HEK293 (cell line): Measurements from ENCODE around the gene ANP32A.

Experiments used
- GLI2 ChIP-seq: fragments of 450-650 bp; formaldehyde crosslinking; IDR thresholded peaks from 2 replicates; pipeline ENCODE4; 2017; ENCODE audit warnings: missing biosample characterization, missing genetic modification characterization, low read depth, borderline replicate concordance
- HOXC10 ChIP-seq: sonication (generic); formaldehyde crosslinking; IDR thresholded peaks from 2 replicates; pipeline ENCODE4 v1.8.1; 2023; ENCODE audit warnings: mild to moderate bottlenecking, missing genetic modification reagents
- IKZF3 ChIP-seq: fragments of 450-650 bp; IDR thresholded peaks from 2 replicates; pipeline ENCODE4 v1.5.0; 2018; ENCODE audit warnings: missing biosample characterization, mild to moderate bottlenecking, missing genetic modification characterization, moderate library complexity
- SETDB1 ChIP-seq: IDR thresholded peaks from one replicate; pipeline ENCODE4 v1.6.1; 2017; ENCODE audit warnings: mild to moderate bottlenecking, low read length, moderate library complexity, mixed read lengths; ENCODE audit not compliant: insufficient read length
- SP3 ChIP-seq: fragments of 450-650 bp; formaldehyde crosslinking; IDR thresholded peaks from 2 replicates; pipeline ENCODE4 v1.5.1; 2016; ENCODE audit warnings: missing biosample characterization, missing genetic modification characterization
- TRIM28 ChIP-seq: IDR thresholded peaks from 2 replicates; pipeline ENCODE4 v1.6.1; 2011; ENCODE audit warnings: low read length, control low read depth, borderline replicate concordance
- YY1 ChIP-seq: fragments of 450-650 bp; formaldehyde crosslinking; IDR thresholded peaks from 2 replicates; pipeline ENCODE4 v1.5.1; 2018; ENCODE audit warnings: missing biosample characterization, missing genetic modification characterization
- ZBTB17 ChIP-seq: fragments of 450-650 bp; formaldehyde crosslinking; IDR thresholded peaks from 2 replicates; pipeline ENCODE4 v1.5.1; 2016; ENCODE audit warnings: missing biosample characterization, missing genetic modification characterization
- ZNF114 ChIP-seq: fragments of 450-650 bp; formaldehyde crosslinking; IDR thresholded peaks from 2 replicates; pipeline ENCODE4 v1.5.0; 2017; ENCODE audit warnings: missing biosample characterization, missing genetic modification characterization
- ZNF133 ChIP-seq: fragments of 450-650 bp; formaldehyde crosslinking; IDR thresholded peaks from 2 replicates; pipeline ENCODE4 v1.5.1; 2016; ENCODE audit warnings: missing biosample characterization, missing genetic modification characterization
- ZNF140 ChIP-seq: fragments of 450-650 bp; formaldehyde crosslinking; IDR thresholded peaks from 2 replicates; pipeline ENCODE4 v1.5.1; 2016; ENCODE audit warnings: missing biosample characterization, missing genetic modification characterization
- ZNF16 ChIP-seq: fragments of 450-650 bp; formaldehyde crosslinking; IDR thresholded peaks from 2 replicates; pipeline ENCODE4 v1.5.1; 2016; ENCODE audit warnings: low read depth, missing biosample characterization, missing genetic modification characterization
- ZNF169 ChIP-seq: fragments of 450-650 bp; formaldehyde crosslinking; IDR thresholded peaks from 2 replicates; pipeline ENCODE4 v1.5.1; 2016; ENCODE audit warnings: missing biosample characterization, missing genetic modification characterization
- ZNF223 ChIP-seq: fragments of 450-650 bp; formaldehyde crosslinking; IDR thresholded peaks from 2 replicates; pipeline ENCODE4 v1.5.1; 2016; ENCODE audit warnings: missing biosample characterization, missing genetic modification characterization
- ZNF24 ChIP-seq: fragments of 450-650 bp; formaldehyde crosslinking; IDR thresholded peaks from 2 replicates; pipeline ENCODE4 v1.5.1; 2016; ENCODE audit warnings: missing biosample characterization, missing genetic modification characterization
- ZNF341 ChIP-seq: fragments of 450-650 bp; formaldehyde crosslinking; IDR thresholded peaks from 2 replicates; pipeline ENCODE4; 2016; ENCODE audit warnings: low read depth, missing biosample characterization, missing genetic modification characterization
- ZNF350 ChIP-seq: fragments of 450-650 bp; formaldehyde crosslinking; IDR thresholded peaks from 2 replicates; pipeline ENCODE4 v1.5.0; 2017; ENCODE audit warnings: missing biosample characterization, mild to moderate bottlenecking, missing genetic modification characterization
- ZNF354C ChIP-seq: fragments of 450-650 bp; formaldehyde crosslinking; IDR thresholded peaks from 2 replicates; pipeline ENCODE4 v1.5.1; 2016; ENCODE audit warnings: missing biosample characterization, missing genetic modification characterization, low read depth, borderline replicate concordance
- ZNF366 ChIP-seq: fragments of 450-650 bp; formaldehyde crosslinking; conservative IDR thresholded peaks from 2 replicates; pipeline ENCODE4 v1.5.1; 2016; ENCODE audit warnings: missing biosample characterization, missing genetic modification characterization
- ZNF514 ChIP-seq: fragments of 450-650 bp; formaldehyde crosslinking; IDR thresholded peaks from 2 replicates; pipeline ENCODE4 v1.5.1; 2016; ENCODE audit warnings: missing biosample characterization, missing genetic modification characterization
- ZNF544 ChIP-seq: fragments of 450-650 bp; formaldehyde crosslinking; IDR thresholded peaks from 2 replicates; pipeline ENCODE4 v1.5.0; 2017; ENCODE audit warnings: missing biosample characterization, missing genetic modification characterization
- ZNF548 ChIP-seq: fragments of 450-650 bp; formaldehyde crosslinking; IDR thresholded peaks from 2 replicates; pipeline ENCODE4 v1.5.1; 2016; ENCODE audit warnings: missing biosample characterization, missing genetic modification characterization
- ZNF561 ChIP-seq: fragments of 450-650 bp; IDR thresholded peaks from 2 replicates; pipeline ENCODE4 v1.5.1; 2018; ENCODE audit warnings: missing biosample characterization, missing genetic modification characterization, borderline replicate concordance
- ZNF600 ChIP-seq: fragments of 450-650 bp; formaldehyde crosslinking; IDR thresholded peaks from 2 replicates; pipeline ENCODE4 v1.5.1; 2016; ENCODE audit warnings: missing biosample characterization, missing genetic modification characterization
- ZNF623 ChIP-seq: fragments of 450-650 bp; formaldehyde crosslinking; IDR thresholded peaks from 2 replicates; pipeline ENCODE4 v1.5.1; 2016; ENCODE audit warnings: missing biosample characterization, missing genetic modification characterization
- ZNF626 ChIP-seq: fragments of 450-650 bp; sonication (Bioruptor Pico); formaldehyde crosslinking; IDR thresholded peaks from 2 replicates; pipeline ENCODE4 v1.5.1; 2018; ENCODE audit warnings: missing biosample characterization, missing genetic modification characterization, inconsistent platforms
- ZNF701 ChIP-seq: fragments of 450-650 bp; formaldehyde crosslinking; IDR thresholded peaks from 2 replicates; pipeline ENCODE4 v1.5.1; 2016; ENCODE audit warnings: missing biosample characterization, missing genetic modification characterization
- ZNF777 ChIP-seq: fragments of 450-650 bp; formaldehyde crosslinking; IDR thresholded peaks from 2 replicates; pipeline ENCODE4 v1.5.1; 2017; ENCODE audit warnings: missing biosample characterization, missing genetic modification characterization, borderline replicate concordance
- ZNF837 ChIP-seq: fragments of 450-650 bp; formaldehyde crosslinking; IDR thresholded peaks from 2 replicates; pipeline ENCODE4 v1.5.1; 2016; ENCODE audit warnings: missing biosample characterization, missing genetic modification characterization
- ZNF843 ChIP-seq: fragments of 450-650 bp; formaldehyde crosslinking; IDR thresholded peaks from 2 replicates; pipeline ENCODE4 v1.5.1; 2016; ENCODE audit warnings: missing biosample characterization, missing genetic modification characterization
- TF ChIP-seq, protein P1 (sequence below): fragments of 450-650 bp; formaldehyde crosslinking; IDR thresholded peaks from 2 replicates; pipeline ENCODE4 v1.5.1; 2017; ENCODE audit warnings: missing biosample characterization, missing genetic modification characterization
- TF ChIP-seq, protein P2 (sequence below): fragments of 450-650 bp; formaldehyde crosslinking; IDR thresholded peaks from 2 replicates; pipeline ENCODE4 v1.5.1; 2016; ENCODE audit warnings: missing biosample characterization, missing genetic modification characterization
- TF ChIP-seq, protein P3 (sequence below): fragments of 450-650 bp; formaldehyde crosslinking; IDR thresholded peaks from 2 replicates; pipeline ENCODE4 v1.5.1; 2017; ENCODE audit warnings: missing biosample characterization, missing genetic modification characterization
- TF ChIP-seq, protein P4 (sequence below): fragments of 450-650 bp; formaldehyde crosslinking; IDR thresholded peaks from 2 replicates; pipeline ENCODE4 v1.5.1; 2016; ENCODE audit warnings: missing biosample characterization, missing genetic modification characterization
- TF ChIP-seq, protein P5 (sequence below): fragments of 450-650 bp; formaldehyde crosslinking; optimal IDR thresholded peaks from 2 replicates; pipeline ENCODE3; 2016; ENCODE audit warnings: missing biosample characterization, mild to moderate bottlenecking, missing genetic modification characterization

Gene ANP32A

DNA sequence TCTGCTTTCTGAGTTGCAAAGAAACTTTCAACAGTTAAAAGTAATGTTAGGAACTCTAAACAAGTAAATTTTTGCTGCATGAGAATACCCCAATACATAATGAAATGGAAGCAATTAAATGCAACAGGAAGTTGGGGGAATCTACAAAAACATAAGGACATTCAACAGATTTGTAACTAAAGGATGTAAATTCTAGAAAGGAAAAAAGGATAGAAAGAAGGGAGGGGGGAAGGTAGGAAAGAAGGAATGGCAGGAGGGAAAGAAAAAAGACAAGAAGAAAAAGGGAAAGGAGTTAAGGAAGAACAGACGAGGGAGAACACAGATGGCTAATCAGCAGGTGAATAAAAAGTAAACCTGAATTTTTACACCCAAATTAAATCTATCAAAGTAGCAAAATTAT is 22.3 kb upstream of the ANP32A start (continued):
- TF ChIP-seq, protein P1, sequence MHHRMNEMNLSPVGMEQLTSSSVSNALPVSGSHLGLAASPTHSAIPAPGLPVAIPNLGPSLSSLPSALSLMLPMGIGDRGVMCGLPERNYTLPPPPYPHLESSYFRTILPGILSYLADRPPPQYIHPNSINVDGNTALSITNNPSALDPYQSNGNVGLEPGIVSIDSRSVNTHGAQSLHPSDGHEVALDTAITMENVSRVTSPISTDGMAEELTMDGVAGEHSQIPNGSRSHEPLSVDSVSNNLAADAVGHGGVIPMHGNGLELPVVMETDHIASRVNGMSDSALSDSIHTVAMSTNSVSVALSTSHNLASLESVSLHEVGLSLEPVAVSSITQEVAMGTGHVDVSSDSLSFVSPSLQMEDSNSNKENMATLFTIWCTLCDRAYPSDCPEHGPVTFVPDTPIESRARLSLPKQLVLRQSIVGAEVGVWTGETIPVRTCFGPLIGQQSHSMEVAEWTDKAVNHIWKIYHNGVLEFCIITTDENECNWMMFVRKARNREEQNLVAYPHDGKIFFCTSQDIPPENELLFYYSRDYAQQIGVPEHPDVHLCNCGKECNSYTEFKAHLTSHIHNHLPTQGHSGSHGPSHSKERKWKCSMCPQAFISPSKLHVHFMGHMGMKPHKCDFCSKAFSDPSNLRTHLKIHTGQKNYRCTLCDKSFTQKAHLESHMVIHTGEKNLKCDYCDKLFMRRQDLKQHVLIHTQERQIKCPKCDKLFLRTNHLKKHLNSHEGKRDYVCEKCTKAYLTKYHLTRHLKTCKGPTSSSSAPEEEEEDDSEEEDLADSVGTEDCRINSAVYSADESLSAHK: no peak
- TF ChIP-seq ZNF133 (no peak), ZNF114 (tag by site-specific recombination) (no peak), GLI2 (tag by site-specific recombination) (no peak), ZNF626 (no peak), ZNF777 (no peak), IKZF3 (no peak), ZNF514 (tag by site-specific recombination) (no peak), ZNF701 (no peak), ZNF544 (tag by site-specific recombination) (no peak), ZNF843 (tag by site-specific recombination) (no peak), YY1 (tag by site-specific recombination) (no peak), SETDB1 (no peak), ZNF223 (tag by site-specific recombination) (no peak), ZNF561 (no peak), SP3 (no peak), ZNF366 (tag by site-specific recombination) (peak; percentile 80), ZNF548 (tag by site-specific recombination) (no peak), TRIM28 (no peak), ZBTB17 (tag by site-specific recombination) (no peak), ZNF169 (tag by site-specific recombination) (no peak), ZNF354C (tag by site-specific recombination) (0 out of 2 replicates have a peak, but pooled peaks have one; percentile 9), ZNF140 (tag by site-specific recombination) (no peak), ZNF600 (tag by site-specific recombination) (no peak), HOXC10 (CRISPR knock-in tag) (no peak), ZNF16 (no peak), ZNF350 (no peak), ZNF837 (tag by site-specific recombination) (no peak), ZNF24 (no peak), ZNF623 (tag by site-specific recombination) (no peak), ZNF341 (tag by site-specific recombination) (peak; percentile 82)
- TF ChIP-seq, protein P2, sequence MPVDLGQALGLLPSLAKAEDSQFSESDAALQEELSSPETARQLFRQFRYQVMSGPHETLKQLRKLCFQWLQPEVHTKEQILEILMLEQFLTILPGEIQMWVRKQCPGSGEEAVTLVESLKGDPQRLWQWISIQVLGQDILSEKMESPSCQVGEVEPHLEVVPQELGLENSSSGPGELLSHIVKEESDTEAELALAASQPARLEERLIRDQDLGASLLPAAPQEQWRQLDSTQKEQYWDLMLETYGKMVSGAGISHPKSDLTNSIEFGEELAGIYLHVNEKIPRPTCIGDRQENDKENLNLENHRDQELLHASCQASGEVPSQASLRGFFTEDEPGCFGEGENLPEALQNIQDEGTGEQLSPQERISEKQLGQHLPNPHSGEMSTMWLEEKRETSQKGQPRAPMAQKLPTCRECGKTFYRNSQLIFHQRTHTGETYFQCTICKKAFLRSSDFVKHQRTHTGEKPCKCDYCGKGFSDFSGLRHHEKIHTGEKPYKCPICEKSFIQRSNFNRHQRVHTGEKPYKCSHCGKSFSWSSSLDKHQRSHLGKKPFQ (tag by site-specific recombination): no peak
- TF ChIP-seq, protein P3, sequence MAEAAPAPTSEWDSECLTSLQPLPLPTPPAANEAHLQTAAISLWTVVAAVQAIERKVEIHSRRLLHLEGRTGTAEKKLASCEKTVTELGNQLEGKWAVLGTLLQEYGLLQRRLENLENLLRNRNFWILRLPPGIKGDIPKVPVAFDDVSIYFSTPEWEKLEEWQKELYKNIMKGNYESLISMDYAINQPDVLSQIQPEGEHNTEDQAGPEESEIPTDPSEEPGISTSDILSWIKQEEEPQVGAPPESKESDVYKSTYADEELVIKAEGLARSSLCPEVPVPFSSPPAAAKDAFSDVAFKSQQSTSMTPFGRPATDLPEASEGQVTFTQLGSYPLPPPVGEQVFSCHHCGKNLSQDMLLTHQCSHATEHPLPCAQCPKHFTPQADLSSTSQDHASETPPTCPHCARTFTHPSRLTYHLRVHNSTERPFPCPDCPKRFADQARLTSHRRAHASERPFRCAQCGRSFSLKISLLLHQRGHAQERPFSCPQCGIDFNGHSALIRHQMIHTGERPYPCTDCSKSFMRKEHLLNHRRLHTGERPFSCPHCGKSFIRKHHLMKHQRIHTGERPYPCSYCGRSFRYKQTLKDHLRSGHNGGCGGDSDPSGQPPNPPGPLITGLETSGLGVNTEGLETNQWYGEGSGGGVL (tag by site-specific recombination): no peak
- TF ChIP-seq, protein P4, sequence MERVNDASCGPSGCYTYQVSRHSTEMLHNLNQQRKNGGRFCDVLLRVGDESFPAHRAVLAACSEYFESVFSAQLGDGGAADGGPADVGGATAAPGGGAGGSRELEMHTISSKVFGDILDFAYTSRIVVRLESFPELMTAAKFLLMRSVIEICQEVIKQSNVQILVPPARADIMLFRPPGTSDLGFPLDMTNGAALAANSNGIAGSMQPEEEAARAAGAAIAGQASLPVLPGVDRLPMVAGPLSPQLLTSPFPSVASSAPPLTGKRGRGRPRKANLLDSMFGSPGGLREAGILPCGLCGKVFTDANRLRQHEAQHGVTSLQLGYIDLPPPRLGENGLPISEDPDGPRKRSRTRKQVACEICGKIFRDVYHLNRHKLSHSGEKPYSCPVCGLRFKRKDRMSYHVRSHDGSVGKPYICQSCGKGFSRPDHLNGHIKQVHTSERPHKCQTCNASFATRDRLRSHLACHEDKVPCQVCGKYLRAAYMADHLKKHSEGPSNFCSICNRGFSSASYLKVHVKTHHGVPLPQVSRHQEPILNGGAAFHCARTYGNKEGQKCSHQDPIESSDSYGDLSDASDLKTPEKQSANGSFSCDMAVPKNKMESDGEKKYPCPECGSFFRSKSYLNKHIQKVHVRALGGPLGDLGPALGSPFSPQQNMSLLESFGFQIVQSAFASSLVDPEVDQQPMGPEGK (tag by site-specific recombination): no peak
- TF ChIP-seq, protein P5, sequence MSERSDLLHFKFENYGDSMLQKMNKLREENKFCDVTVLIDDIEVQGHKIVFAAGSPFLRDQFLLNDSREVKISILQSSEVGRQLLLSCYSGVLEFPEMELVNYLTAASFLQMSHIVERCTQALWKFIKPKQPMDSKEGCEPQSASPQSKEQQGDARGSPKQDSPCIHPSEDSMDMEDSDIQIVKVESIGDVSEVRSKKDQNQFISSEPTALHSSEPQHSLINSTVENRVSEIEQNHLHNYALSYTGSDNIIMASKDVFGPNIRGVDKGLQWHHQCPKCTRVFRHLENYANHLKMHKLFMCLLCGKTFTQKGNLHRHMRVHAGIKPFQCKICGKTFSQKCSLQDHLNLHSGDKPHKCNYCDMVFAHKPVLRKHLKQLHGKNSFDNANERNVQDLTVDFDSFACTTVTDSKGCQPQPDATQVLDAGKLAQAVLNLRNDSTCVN (tag by site-specific recombination): no peak
